ENCODE results near the gene PFKM. TPM values are rescaled to one million over a fixed set of nuclear protein-coding genes. Genes with fewer than 3 reads are reported as not detected.

The PFKM gene
- total and polyA plus RNA-seq, 2 of the 4 experiments (the other 2 are of a cell fraction): 56.7 to 82.6 TPM

- ATAC-seq (ENCODE audit: low read depth) (no peak), DNase-seq (no peak)
- no peaks in the 10 kb centered on the region; the same call in 1 of the 2 replicates for H3K9me1 ChIP-seq (ENCODE audit: insufficient read depth, low read length)
- H2BK120ac ChIP-seq (ENCODE audit: low read depth, low read length): no peak overlapping the region
- no peak overlapping the region for H3K4me3 ChIP-seq (ENCODE audit: insufficient read depth, low read depth, low read length)
- BruUV-seq (replicated peaks): no TSS peak
- H3K27ac ChIP-seq (ENCODE audit: insufficient read depth, low read length): no peak overlapping the region
- H2BK15ac ChIP-seq (ENCODE audit: low read depth, low read length): no peak overlapping the region
- no CpG with 5 or more reads among the region's 2 CpGs for WGBS, 2 experiments (ENCODE audit: extremely low coverage in 2 of 2, insufficient read length in 1 of 2)
- no peak overlapping the region for H3K23ac ChIP-seq (ENCODE audit: low read depth, low read length)
- CTCF ChIA-PET: no interaction called here
- TF ChIP-seq RCOR1 (IDR thresholded peaks at IDR 0.05; ENCODE audit: insufficient replicate concordance, low read length) (no peak), RFX5 (IDR thresholded peaks at IDR 0.05; ENCODE audit: low read depth, low read length) (no peak)
- H4K20me1 ChIP-seq (ENCODE audit: insufficient read depth, low read length): no peaks in the 10 kb centered on the region
- in situ Hi-C loops (cut with MboI; ENCODE audit: low sequenced_read_pairs) (loop anchor here (10.0 kb wide), 1 partner anchor 419 kb away; the partner anchor contains the start of gene ENDOU), dilution Hi-C loops (cut with HindIII; ENCODE audit: low sequenced_read_pairs, unreplicated experiment) (no loop called here), intact Hi-C loops (cut with micrococcal nuclease) (no loop called here)
- no peak overlapping the region for H4K5ac ChIP-seq (ENCODE audit: low read depth, low read length)
- H3K27me3 ChIP-seq (ENCODE audit: control insufficient read depth, insufficient read depth, low read length): no peaks in the 10 kb centered on the region
- no peak overlapping the region for H3K56ac ChIP-seq (ENCODE audit: extremely low read depth, insufficient read depth, low read length)
- H3K9ac ChIP-seq (ENCODE audit: low read depth, low read length): no peak overlapping the region
- H3K4ac ChIP-seq (ENCODE audit: low read depth, low read length): no peak overlapping the region
- H3K18ac ChIP-seq (ENCODE audit: low read depth, low read length): no peak overlapping the region
- H4K8ac ChIP-seq (ENCODE audit: low read depth in 2 of 2, low read length in 2 of 2): no peak overlapping the region
- H3K79me1 ChIP-seq (ENCODE audit: low read depth in 1 of 2, low read length in 2 of 2): no peaks in the 10 kb centered on the region
- H2AK9ac ChIP-seq (replicated peaks; ENCODE audit: low read depth, low read length, poor library complexity): no peak overlapping the region
- no peak overlapping the region for H4K91ac ChIP-seq (ENCODE audit: insufficient read depth, low read depth, low read length)
- POLR2A ChIA-PET (ENCODE audit: unreplicated experiment): no interaction called here
- H3K14ac ChIP-seq (replicated peaks; ENCODE audit: low read depth, low read length): no peak overlapping the region
- no peak overlapping the region for H2AK5ac ChIP-seq (ENCODE audit: low read depth, low read length)
- peaks cover 48% of the 10 kb centered on the region for H3K36me3 ChIP-seq (ENCODE audit: control insufficient read depth, insufficient read depth, low read length)
- no peaks in the 10 kb centered on the region for H3K9me3 ChIP-seq (ENCODE audit: control insufficient read depth, insufficient read depth, low read length)
- no peak overlapping the region for H2AFZ ChIP-seq (replicated peaks; ENCODE audit: low read length, poor library complexity)
- H3K4me1 ChIP-seq (ENCODE audit: control insufficient read depth, insufficient read depth, low read length): no peaks in the 10 kb centered on the region; the same call in 1 of the 2 replicates
- H2BK20ac ChIP-seq (ENCODE audit: low read depth, low read length): no peak overlapping the region
- H3K4me2 ChIP-seq (ENCODE audit: low read depth, low read length): no peak overlapping the region
- H2BK5ac ChIP-seq (ENCODE audit: low read depth, low read length, poor library complexity, severe bottlenecking): no peak overlapping the region
These were observed 24.7 kb downstream of the PFKM start for GRCh38 chr12:48143898-48144297.
